ENCODE results near the gene IL19. TPM values are rescaled to one million over a fixed set of nuclear protein-coding genes. Genes with fewer than 3 reads are reported as not detected.
"Not testable (repeated sequence)": the region's sequence is repeated elsewhere in the genome, so short reads cannot be mapped to it uniquely, and the experiment has no call there.

The IL19 gene
- total and polyA plus RNA-seq, 5 donors from 2014 or later, result not detected

DNA sequence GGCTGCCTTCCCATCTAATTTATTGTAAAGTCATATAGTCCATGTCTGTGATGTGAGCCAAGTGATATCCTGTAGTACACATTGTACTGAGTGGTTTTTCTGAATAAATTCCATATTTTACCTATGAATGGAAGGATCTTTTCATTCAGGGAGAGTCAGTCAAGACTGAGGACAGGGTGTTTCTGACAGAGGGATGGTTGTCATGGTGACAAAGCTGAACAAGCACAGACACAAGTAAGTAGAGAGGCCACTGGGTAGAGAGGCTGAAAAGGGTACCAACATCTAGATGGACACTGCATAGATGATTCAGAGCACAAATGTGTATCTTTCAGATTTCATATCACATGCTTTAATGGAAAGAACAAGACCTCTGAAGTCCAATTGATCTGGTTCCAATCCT lies 72.3 kb downstream of the IL19 start:
- Mint-ChIP-seq H3K36me3 (no peaks in the 10 kb centered on the region), H3K27ac (no peak overlapping the region), H3K9me3 (no peaks in the 10 kb centered on the region), H3K4me3 (no peak overlapping the region), H3K27me3 (peaks cover 4% of the 10 kb centered on the region), H3K4me1 (peaks cover 0 to 3% (median 0%) of the 10 kb centered on the region in 4 donors)
- peaks cover 2% of the 10 kb centered on the region for H3K27me3 ChIP-seq (ENCODE audit: control insufficient read depth, insufficient read depth, low read length)
- no peak overlapping the region for H3K4me3 ChIP-seq (ENCODE audit: low read depth, low read length)
- no peak overlapping the region for H3K27ac ChIP-seq (ENCODE audit: insufficient read depth, low read length, poor library complexity, severe bottlenecking)
- no peaks in the 10 kb centered on the region for H3K4me1 ChIP-seq (ENCODE audit: control insufficient read depth, insufficient read depth, low read length, poor library complexity, severe bottlenecking)
- H3K9me3 ChIP-seq (ENCODE audit: control insufficient read depth in 2 of 2, low read length in 2 of 2), result no peaks in the 10 kb centered on the region
- DNase-seq (no peak), ATAC-seq (ENCODE audit: low read depth in 2 of 2) (no peak)
- H3K36me3 ChIP-seq (ENCODE audit: control insufficient read depth, insufficient read depth, low read length), result no peaks in the 10 kb centered on the region

DNA sequence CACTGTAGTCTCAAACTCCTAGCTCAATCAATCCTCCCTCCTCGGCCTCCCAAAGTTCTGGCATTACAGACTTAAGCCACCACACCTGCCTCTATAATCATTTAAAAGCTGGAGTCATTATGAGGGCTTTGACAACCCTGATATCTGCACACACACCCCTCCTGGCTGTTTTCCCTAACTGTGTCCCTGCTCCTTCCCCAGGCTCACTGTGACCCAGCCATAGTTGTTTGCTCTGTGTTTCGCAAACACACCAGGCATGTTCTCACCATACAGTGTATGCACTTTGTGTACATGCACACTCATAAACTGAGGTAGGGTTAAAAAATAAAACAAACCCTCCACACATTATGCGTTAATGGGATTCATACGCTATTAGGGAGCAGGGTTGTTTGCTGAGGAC lies 73.1 kb downstream of the IL19 start:
- Mint-ChIP-seq H3K27me3 (peaks cover 9% of the 10 kb centered on the region), H3K27ac (peak overlapping the region in 1 of 3 donors; percentile 44), H3K36me3 (peaks cover 3% of the 10 kb centered on the region), H3K9me3 (no peaks in the 10 kb centered on the region), H3K4me3 (no peak overlapping the region), H3K4me1 (peaks cover 0 to 3% (median 0%) of the 10 kb centered on the region in 4 donors)
- ATAC-seq (ENCODE audit: low read depth in 2 of 2) (no peak), DNase-seq (no peak)
- Histone ChIP-seq H3K36me3 (ENCODE audit: control insufficient read depth, insufficient read depth, low read length) (no peaks in the 10 kb centered on the region), H3K9me3 (ENCODE audit: control insufficient read depth in 2 of 2, low read length in 2 of 2) (no peaks in the 10 kb centered on the region), H3K27me3 (ENCODE audit: control insufficient read depth, insufficient read depth, low read length) (no peaks in the 10 kb centered on the region), H3K27ac (ENCODE audit: insufficient read depth, low read length, poor library complexity, severe bottlenecking) (no peak overlapping the region), H3K4me1 (ENCODE audit: control insufficient read depth, insufficient read depth, low read length, poor library complexity, severe bottlenecking) (no peaks in the 10 kb centered on the region), H3K4me3 (ENCODE audit: low read depth, low read length) (no peak overlapping the region)

DNA sequence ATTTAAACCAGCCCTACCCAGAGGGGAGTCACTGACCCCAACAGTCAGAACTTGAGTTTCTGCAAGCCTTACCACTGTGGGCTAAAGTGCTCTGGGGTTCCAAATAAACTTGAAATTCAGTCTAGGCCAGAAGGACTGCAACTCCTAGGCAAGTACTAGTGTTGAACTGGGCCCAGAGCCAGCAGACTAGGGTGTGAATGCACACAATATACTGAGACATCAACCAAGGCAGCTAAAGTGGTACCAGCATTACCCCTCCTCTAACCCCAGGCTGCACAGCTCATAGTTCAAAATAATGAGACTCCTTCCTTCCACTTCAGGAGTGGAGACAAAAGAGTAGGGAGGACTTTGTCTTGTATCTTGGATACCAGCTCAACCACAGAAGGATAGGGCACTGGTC lies 75.9 kb downstream of the IL19 start:
- no peak overlapping the region for H3K4me3 Mint-ChIP-seq
- DNase-seq, result no peak
- peaks cover 36% of the 10 kb centered on the region for H3K27me3 Mint-ChIP-seq

DNA sequence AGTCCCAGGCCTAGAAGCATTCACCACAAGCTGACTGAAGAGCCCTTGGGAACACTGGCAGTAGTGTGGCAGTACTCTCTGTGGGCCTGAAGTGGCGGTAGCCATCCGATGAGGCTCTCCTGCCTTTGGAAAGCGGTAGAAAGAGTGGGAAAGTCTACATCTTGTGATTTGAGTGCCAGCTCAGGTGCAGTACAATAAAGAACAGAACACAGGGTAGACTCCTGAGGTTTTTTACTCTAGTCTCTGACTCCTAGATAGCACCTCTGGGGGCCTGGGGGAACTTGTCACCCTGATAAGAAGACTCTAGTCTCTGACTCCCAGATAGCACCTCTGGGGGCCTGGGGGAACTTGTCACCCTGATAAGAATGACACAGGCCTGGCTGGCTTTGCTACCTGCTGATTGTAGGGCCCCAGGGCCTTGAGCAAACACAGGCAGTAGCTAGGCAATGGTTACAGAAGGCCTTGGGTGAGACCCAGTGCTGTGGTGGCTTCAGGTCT lies 76.8 kb downstream of the IL19 start:
- Mint-ChIP-seq H3K4me1 (no peaks in the 10 kb centered on the region), H3K27me3 (peaks cover 45% of the 10 kb centered on the region), H3K27ac (peak overlapping the region in 1 of 3 donors; percentile 8), H3K4me3 (no peak overlapping the region), H3K36me3 (peaks cover 3% of the 10 kb centered on the region), H3K9me3 (peaks cover 0 to 1% (median 0%) of the 10 kb centered on the region in 7 donors)
- no peaks in the 10 kb centered on the region for H3K36me3 ChIP-seq (ENCODE audit: control insufficient read depth, insufficient read depth, low read length)
- no peak overlapping the region for H3K27ac ChIP-seq (ENCODE audit: insufficient read depth, low read length, poor library complexity, severe bottlenecking)
- no peak for DNase-seq
- no peak for ATAC-seq (ENCODE audit: low read depth in 2 of 2)
- no peaks in the 10 kb centered on the region for H3K9me3 ChIP-seq (ENCODE audit: control insufficient read depth in 2 of 2, low read length in 2 of 2)
- H3K4me3 ChIP-seq (ENCODE audit: low read depth, low read length), result no peak overlapping the region
- H3K4me1 ChIP-seq (ENCODE audit: control insufficient read depth, insufficient read depth, low read length, poor library complexity, severe bottlenecking), result no peaks in the 10 kb centered on the region
- H3K27me3 ChIP-seq (ENCODE audit: control insufficient read depth, insufficient read depth, low read length), result peaks cover 17% of the 10 kb centered on the region

More for the DNA sequence above, 75.9 kb downstream of the IL19 start:
- Mint-ChIP-seq H3K27ac (no peak overlapping the region), H3K36me3 (peaks cover 3% of the 10 kb centered on the region), H3K4me1 (no peaks in the 10 kb centered on the region), H3K9me3 (no peaks in the 10 kb centered on the region)
- no peaks in the 10 kb centered on the region for H3K9me3 ChIP-seq (ENCODE audit: control insufficient read depth in 2 of 2, low read length in 2 of 2)
- H3K36me3 ChIP-seq (ENCODE audit: control insufficient read depth, insufficient read depth, low read length), result no peaks in the 10 kb centered on the region
- H3K4me3 ChIP-seq (ENCODE audit: low read depth, low read length), result no peak overlapping the region
- no peak for ATAC-seq (ENCODE audit: low read depth in 2 of 2)
- no peak overlapping the region for H3K27ac ChIP-seq (ENCODE audit: insufficient read depth, low read length, poor library complexity, severe bottlenecking)
- no peaks in the 10 kb centered on the region for H3K4me1 ChIP-seq (ENCODE audit: control insufficient read depth, insufficient read depth, low read length, poor library complexity, severe bottlenecking)
- peaks cover 11% of the 10 kb centered on the region for H3K27me3 ChIP-seq (ENCODE audit: control insufficient read depth, insufficient read depth, low read length)

DNA sequence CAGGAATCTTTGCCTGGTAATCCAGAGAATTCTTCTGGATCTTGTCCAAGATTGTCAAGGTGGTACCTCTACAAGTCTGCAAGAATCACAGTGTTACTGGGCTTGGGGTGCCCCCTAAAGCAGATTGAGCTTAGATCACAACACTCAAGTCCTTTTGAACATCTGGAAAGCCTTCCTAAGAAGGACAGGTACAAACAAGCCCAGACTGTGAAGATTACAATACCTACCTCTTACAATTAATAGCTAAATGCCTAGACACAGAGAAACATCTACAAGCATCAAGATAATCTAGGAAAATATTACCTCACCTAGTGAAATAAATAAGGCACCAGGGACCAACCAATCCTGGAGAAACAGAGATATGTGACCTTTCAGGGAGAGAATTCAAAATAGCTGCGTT lies 77.4 kb downstream of the IL19 start:
- Histone ChIP-seq H3K27ac (ENCODE audit: insufficient read depth, low read length, poor library complexity, severe bottlenecking) (no peak overlapping the region), H3K4me3 (ENCODE audit: low read depth, low read length) (no peak overlapping the region), H3K9me3 (ENCODE audit: control insufficient read depth in 2 of 2, low read length in 2 of 2) (no peaks in the 10 kb centered on the region), H3K27me3 (ENCODE audit: control insufficient read depth, insufficient read depth, low read length) (peaks cover 17% of the 10 kb centered on the region), H3K4me1 (ENCODE audit: control insufficient read depth, insufficient read depth, low read length, poor library complexity, severe bottlenecking) (no peaks in the 10 kb centered on the region), H3K36me3 (ENCODE audit: control insufficient read depth, insufficient read depth, low read length) (no peaks in the 10 kb centered on the region)
- peaks cover 0 to 2% (median 0%) of the 10 kb centered on the region in 7 donors for H3K9me3 Mint-ChIP-seq
- H3K4me1 Mint-ChIP-seq, result no peaks in the 10 kb centered on the region
- no peak overlapping the region for H3K4me3 Mint-ChIP-seq
- DNase-seq, result no peak
- H3K36me3 Mint-ChIP-seq, result peaks cover 3% of the 10 kb centered on the region
- no peak for ATAC-seq (ENCODE audit: low read depth in 2 of 2)
- H3K27me3 Mint-ChIP-seq, result peaks cover 50% of the 10 kb centered on the region
- H3K27ac Mint-ChIP-seq, result peak overlapping the region in 1 of 3 donors; percentile 70

DNA sequence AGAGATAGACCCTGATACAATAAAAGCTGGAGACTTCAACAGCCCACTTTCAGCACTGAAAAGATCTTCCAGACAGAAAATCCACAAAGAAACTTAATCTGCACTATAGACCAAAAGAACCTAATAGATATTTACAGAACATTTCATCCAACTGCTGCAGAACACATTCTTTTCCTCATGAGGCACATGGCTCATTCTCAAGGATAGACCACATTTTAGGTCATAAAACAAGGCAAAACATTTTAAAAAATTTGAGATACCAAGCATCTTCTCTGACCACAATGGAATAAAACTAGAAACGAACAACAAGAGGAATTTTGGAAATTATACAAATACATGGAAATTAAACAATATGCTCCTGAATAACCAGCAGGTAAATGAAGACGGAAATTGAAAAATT lies 79.8 kb downstream of the IL19 start:
- DNase-seq (no peak), ATAC-seq (ENCODE audit: low read depth in 2 of 2) (no peak)
- Histone ChIP-seq H3K27me3 (ENCODE audit: control insufficient read depth, insufficient read depth, low read length) (peaks cover 17% of the 10 kb centered on the region), H3K36me3 (ENCODE audit: control insufficient read depth, insufficient read depth, low read length) (no peaks in the 10 kb centered on the region), H3K4me1 (ENCODE audit: control insufficient read depth, insufficient read depth, low read length, poor library complexity, severe bottlenecking) (no peaks in the 10 kb centered on the region), H3K27ac (ENCODE audit: insufficient read depth, low read length, poor library complexity, severe bottlenecking) (no peak overlapping the region), H3K4me3 (ENCODE audit: low read depth, low read length) (no peak overlapping the region), H3K9me3 (ENCODE audit: control insufficient read depth in 2 of 2, low read length in 2 of 2) (no peaks in the 10 kb centered on the region)
- Mint-ChIP-seq H3K27me3 (peaks cover 54% of the 10 kb centered on the region), H3K27ac (no peak overlapping the region), H3K4me3 (no peak overlapping the region), H3K9me3 (peaks cover 0 to 4% (median 0%) of the 10 kb centered on the region in 7 donors), H3K36me3 (peaks cover 3% of the 10 kb centered on the region), H3K4me1 (no peaks in the 10 kb centered on the region)

DNA sequence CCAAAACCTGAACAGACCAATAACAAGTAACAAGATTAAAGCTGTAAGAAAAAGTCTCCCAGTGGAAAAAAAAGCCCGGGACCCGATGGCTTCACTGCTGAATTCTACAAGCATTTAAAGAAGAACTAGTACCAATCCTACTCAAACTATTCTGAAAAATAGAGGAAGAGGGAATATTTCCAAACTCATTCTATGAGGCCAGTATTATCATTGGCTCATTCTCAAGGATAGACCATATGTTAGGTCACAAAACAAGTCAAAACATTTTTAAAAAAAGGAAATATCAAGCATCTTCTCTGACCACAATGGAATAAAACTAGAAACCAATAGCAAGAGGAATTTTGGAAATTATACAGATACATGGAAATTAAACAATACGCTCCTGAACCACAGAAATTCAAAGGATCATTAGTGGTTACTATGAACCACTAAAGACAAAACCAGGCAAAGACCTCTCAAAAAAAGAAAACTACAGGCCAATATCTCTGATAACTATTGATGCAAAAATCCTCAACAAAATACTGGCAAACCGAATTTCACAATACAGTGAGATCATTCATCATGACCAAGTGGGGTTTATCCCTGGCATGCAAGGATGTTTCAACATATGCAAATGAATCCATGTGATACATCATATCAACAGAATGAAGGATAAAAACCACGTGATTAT lies 80.9 kb downstream of the IL19 start:
- Mint-ChIP-seq H3K27ac (no peak overlapping the region), H3K4me3 (no peak overlapping the region), H3K36me3 (peaks cover 3% of the 10 kb centered on the region), H3K9me3 (peaks cover 0 to 4% (median 0%) of the 10 kb centered on the region in 7 donors), H3K27me3 (peaks cover 55% of the 10 kb centered on the region), H3K4me1 (peaks cover 0 to 3% (median 1%) of the 10 kb centered on the region in 4 donors)
- peaks cover 17% of the 10 kb centered on the region for H3K27me3 ChIP-seq (ENCODE audit: control insufficient read depth, insufficient read depth, low read length)
- no peak for DNase-seq
- no peaks in the 10 kb centered on the region for H3K9me3 ChIP-seq (ENCODE audit: control insufficient read depth in 2 of 2, low read length in 2 of 2)
- H3K4me3 ChIP-seq (ENCODE audit: low read depth, low read length), result no peak overlapping the region
- no peaks in the 10 kb centered on the region for H3K4me1 ChIP-seq (ENCODE audit: control insufficient read depth, insufficient read depth, low read length, poor library complexity, severe bottlenecking)
- no peaks in the 10 kb centered on the region for H3K36me3 ChIP-seq (ENCODE audit: control insufficient read depth, insufficient read depth, low read length)
- no peak overlapping the region for H3K27ac ChIP-seq (ENCODE audit: insufficient read depth, low read length, poor library complexity, severe bottlenecking)
- no peak for ATAC-seq (ENCODE audit: low read depth in 2 of 2)

DNA sequence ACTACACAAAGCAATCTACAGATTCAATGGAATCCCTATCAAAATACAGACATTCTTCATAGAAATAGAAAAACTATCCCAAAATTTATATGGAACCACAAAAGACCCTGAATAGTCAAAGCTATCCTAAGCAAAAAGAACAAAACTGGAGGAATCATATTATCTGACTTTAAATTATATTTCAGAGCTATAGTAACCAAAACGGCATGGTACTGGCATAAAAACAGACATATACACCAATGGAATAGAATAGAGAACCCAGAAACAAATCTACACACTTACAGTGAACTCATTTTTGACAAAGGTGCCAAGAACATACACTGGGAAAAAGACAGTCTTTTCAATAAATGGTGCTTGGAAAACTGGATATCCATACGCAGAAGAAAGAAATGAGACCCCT lies 82.1 kb downstream of the IL19 start:
- not testable (repeated sequence) for H3K4me1 ChIP-seq (ENCODE audit: control insufficient read depth, insufficient read depth, low read length, poor library complexity, severe bottlenecking); H3K36me3 ChIP-seq (ENCODE audit: control insufficient read depth, insufficient read depth, low read length); H3K9me3 ChIP-seq (ENCODE audit: control insufficient read depth in 2 of 2, low read length in 2 of 2); H3K27ac Mint-ChIP-seq; H3K9me3 Mint-ChIP-seq; H3K27ac ChIP-seq (ENCODE audit: insufficient read depth, low read length, poor library complexity, severe bottlenecking); ATAC-seq (ENCODE audit: low read depth in 2 of 2); H3K4me3 Mint-ChIP-seq; DNase-seq; H3K36me3 Mint-ChIP-seq; H3K4me3 ChIP-seq (ENCODE audit: low read depth, low read length)
- Mint-ChIP-seq H3K27me3 (peaks cover 64% of the 10 kb centered on the region), H3K4me1 (peaks cover 0 to 11% (median 4%) of the 10 kb centered on the region in 4 donors)
- H3K27me3 ChIP-seq (ENCODE audit: control insufficient read depth, insufficient read depth, low read length), result peaks cover 17% of the 10 kb centered on the region
